Measurements from ENCODE around the gene FYB1.

Gene FYB1

DNA sequence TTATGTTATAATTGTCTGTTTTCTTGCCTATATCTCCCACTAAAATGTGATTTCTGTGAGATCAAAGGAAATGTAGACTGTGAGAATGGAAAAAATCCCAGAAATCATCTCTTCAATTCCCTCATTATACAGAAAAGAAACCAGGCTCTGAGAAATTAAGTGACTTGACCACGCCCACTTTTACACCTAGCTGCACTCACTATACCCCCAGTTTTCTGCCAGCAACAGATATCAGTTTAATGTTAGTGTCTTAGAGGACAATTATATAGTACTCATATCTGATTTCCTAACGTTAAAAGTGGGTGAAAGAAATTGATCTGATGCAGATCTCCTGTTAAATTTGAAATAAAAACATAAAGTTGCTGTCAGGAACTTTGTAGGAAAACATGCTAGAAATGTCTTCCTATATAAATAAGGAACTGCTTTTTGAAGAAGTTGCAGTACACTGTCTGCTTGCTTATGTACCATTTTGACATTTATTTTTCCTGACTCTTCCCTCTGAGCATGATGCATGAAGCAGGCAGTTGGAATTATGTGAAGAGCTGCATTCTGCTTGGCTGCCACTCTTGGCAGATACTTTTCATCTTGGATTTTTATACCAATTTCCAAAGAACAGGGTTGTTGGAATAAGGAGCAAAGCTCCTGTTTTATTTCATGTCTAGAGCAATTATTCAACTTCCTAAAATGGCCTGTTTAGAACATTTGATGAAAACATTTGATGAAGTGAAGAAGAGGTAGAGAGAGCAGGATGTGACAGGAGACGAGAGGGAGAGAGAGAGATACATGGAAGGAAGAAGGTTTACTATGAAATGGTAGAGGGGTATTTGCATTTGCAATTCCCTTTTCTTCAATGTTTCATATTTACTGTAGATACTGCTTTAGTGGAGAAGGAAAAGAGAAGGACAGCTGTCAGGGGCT is 87.9 kb downstream of the FYB1 start:
- Mint-ChIP-seq H3K36me3 (ENCODE audit: low read depth) (peaks cover 35% of the 10 kb centered on the region), H3K27me3 (no peaks in the 10 kb centered on the region), H3K4me1 (peaks cover 33% of the 10 kb centered on the region), H3K27ac (no peak overlapping the region), H3K4me3 (no peak overlapping the region), H3K9me3 (no peaks in the 10 kb centered on the region)
- no peak for DNase-seq
- no peak for ATAC-seq

DNA sequence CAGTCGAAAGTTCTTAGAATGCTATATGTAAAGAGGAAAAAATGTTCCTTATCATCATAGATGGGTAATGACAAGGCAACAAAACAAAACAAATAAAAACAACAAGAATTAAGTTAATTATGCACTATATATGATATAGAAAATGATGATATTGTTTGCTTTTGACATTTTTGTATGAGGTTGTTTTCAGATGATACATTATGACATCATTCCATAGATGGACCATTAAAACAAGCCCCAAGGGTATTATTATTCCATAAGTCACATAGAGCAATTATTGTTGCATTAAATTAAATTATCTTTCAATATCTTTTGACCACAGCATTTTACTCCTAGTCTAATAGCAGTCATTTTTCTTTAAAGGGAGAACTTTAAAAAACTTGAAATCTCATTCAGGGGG is 88.6 kb downstream of the FYB1 start:
- no peak overlapping the region for H3K27ac Mint-ChIP-seq
- no peaks in the 10 kb centered on the region for H3K9me3 Mint-ChIP-seq
- no peak overlapping the region for H3K4me3 Mint-ChIP-seq
- peaks cover 38% of the 10 kb centered on the region for H3K36me3 Mint-ChIP-seq (ENCODE audit: low read depth)
- ATAC-seq = no peak
- DNase-seq = no peak
- H3K4me1 Mint-ChIP-seq = peaks cover 36% of the 10 kb centered on the region
- H3K27me3 Mint-ChIP-seq = no peaks in the 10 kb centered on the region

DNA sequence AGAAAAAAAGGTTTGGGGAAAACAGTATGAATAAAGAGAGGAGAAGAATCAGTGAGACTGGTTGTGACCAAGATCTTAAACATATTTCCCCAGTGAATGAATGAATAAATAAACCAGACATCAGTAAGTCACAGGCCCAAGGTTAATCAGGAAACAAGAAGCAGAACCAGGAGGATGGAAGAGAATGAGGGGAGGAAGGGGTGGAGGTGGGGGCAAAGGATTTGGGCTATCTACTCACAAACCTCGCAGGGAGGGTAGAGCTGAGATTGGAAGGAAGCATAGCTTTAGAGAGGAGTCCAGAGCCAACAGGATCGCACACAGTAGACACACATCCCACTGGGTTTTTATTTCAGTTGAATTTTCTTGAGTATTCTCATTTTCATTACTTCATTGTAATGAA is 97.4 kb downstream of the FYB1 start:
- no peaks in the 10 kb centered on the region for H3K9me3 Mint-ChIP-seq
- H3K4me1 Mint-ChIP-seq = peaks cover 36% of the 10 kb centered on the region
- DNase-seq (no peak), ATAC-seq (no peak)
- peak overlapping the region; percentile 15 for H3K27ac Mint-ChIP-seq
- no peak overlapping the region for H3K4me3 Mint-ChIP-seq
- H3K27me3 Mint-ChIP-seq = no peaks in the 10 kb centered on the region
- H3K36me3 Mint-ChIP-seq (ENCODE audit: low read depth) = peaks cover 16% of the 10 kb centered on the region

DNA sequence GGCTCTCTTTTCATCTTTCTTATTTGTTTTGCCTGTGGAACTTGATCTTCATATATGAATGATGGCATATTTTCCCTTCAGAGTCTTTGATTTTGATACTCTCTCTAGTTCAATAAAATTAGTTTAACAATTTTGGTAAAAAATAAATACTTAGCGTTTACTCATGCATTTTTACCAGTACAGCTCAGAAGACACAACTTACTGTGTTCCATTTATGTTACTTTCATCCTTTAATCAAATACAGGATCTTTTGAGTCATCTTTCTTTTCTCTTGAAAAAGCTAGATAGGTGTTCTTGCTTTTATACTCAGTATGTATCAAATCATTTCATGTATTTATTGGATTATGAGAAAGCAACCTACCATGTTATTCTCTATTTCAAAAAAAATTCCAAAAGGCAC is 98.0 kb downstream of the FYB1 start:
- Mint-ChIP-seq H3K27ac (peak overlapping the region; percentile 28), H3K27me3 (no peaks in the 10 kb centered on the region), H3K4me1 (peaks cover 42% of the 10 kb centered on the region), H3K36me3 (ENCODE audit: low read depth) (peaks cover 20% of the 10 kb centered on the region), H3K9me3 (no peaks in the 10 kb centered on the region), H3K4me3 (no peak overlapping the region)
- ATAC-seq (no peak), DNase-seq (no peak)

DNA sequence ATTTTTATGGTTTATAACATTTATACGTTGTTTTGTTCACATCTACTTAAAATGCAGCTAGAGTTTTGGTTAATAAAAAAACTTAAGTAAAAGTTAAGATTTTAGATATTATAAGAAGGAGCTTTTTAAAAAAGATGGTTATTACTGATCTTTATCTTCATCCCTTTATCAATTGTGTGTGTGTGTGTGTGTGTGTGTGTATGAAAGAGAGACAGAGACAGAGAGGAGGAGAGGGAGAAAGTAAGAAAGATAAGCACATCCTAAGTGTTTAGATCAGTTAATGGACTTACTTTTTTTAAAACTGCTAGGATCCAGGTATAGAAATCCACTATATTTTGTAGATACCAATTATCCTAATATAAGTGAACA is 99.3 kb downstream of the FYB1 start:
- H3K4me3 Mint-ChIP-seq = no peak overlapping the region
- H3K27ac Mint-ChIP-seq = no peak overlapping the region
- H3K9me3 Mint-ChIP-seq = no peaks in the 10 kb centered on the region
- peaks cover 47% of the 10 kb centered on the region for H3K4me1 Mint-ChIP-seq
- ATAC-seq (no peak), DNase-seq (no peak)
- no peaks in the 10 kb centered on the region for H3K27me3 Mint-ChIP-seq
- H3K36me3 Mint-ChIP-seq (ENCODE audit: low read depth) = peaks cover 21% of the 10 kb centered on the region

DNA sequence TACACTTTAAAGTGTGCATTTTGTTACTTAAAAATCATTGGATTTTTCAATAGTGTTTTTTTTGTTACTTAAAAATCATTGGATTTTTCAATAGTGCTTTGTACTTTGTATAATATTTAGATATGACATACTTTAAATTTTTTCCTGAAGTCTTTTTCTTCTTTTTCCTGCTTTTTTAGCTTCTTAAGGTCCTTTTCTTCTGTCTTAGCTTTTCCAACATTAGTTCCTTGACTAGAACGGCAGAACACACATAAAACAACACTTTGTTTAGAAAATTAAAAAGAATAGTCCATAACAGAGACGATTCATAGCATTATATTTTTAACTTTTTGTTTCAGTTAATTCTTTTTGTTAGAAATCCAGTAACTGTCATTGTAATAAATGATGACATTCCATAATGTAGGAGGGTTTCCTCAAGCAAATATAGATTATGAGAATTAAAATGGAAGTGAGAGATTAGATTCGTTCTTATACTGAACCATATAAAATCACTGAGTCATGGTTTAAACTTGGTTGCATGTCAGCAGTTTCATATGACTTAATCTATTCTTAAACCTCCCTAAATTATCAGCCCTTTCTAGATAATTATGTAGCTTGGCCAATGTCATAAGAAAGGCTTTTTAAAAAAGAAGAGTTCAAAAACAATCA is 99.8 kb downstream of the FYB1 start:
- H3K4me1 Mint-ChIP-seq = peaks cover 52% of the 10 kb centered on the region
- H3K27ac Mint-ChIP-seq = no peak overlapping the region
- H3K27me3 Mint-ChIP-seq = no peaks in the 10 kb centered on the region
- no peaks in the 10 kb centered on the region for H3K9me3 Mint-ChIP-seq
- DNase-seq = no peak
- ATAC-seq = no peak
- peaks cover 23% of the 10 kb centered on the region for H3K36me3 Mint-ChIP-seq (ENCODE audit: low read depth)
- H3K4me3 Mint-ChIP-seq = no peak overlapping the region

DNA sequence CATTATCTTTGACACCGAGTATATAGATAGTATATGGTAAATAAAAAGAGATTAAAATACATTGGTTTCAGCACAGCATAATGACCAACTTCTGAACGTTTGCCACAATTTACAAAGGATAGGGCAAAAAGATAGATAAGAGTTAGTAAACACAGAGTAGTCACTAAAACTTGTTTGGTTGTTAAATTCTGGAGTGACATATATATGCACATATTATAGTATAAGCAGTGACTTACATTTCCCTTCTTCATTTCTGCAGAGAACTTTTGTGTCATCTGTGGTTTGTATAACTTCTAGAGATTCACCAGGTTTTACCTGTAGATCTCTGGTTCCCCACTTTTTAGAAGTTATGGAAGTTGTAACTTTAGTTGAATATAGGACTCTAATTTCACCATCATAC is 100.7 kb downstream of the FYB1 start:
- no peaks in the 10 kb centered on the region for H3K9me3 Mint-ChIP-seq
- DNase-seq = no peak
- H3K4me1 Mint-ChIP-seq = peaks cover 54% of the 10 kb centered on the region
- H3K4me3 Mint-ChIP-seq = no peak overlapping the region
- no peak for ATAC-seq
- peak overlapping the region; percentile 8 for H3K27ac Mint-ChIP-seq
- peaks cover 23% of the 10 kb centered on the region for H3K36me3 Mint-ChIP-seq (ENCODE audit: low read depth)
- H3K27me3 Mint-ChIP-seq = no peaks in the 10 kb centered on the region

DNA sequence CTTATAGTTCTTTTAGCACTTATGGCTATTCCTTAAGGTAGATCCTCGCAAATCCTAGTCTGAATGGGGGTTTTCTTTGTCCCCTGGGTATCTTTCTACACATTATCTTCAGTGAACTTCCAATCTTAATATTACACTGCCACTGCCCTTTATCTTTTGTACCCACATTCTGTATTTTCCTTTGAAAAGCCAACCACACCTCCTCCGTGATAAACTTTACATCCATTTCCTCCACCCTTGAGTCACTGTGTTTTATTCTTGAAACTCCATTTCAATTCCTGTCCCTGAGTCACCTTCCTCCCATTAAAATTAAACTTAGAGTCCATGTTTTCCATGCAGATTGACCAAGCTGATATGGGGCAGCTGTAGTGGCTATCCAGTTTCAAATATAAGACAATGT is 102.0 kb downstream of the FYB1 start:
- Mint-ChIP-seq H3K27me3 (no peaks in the 10 kb centered on the region), H3K4me3 (peak overlapping the region; percentile 22), H3K36me3 (ENCODE audit: low read depth) (peaks cover 23% of the 10 kb centered on the region), H3K4me1 (peaks cover 59% of the 10 kb centered on the region), H3K9me3 (no peaks in the 10 kb centered on the region), H3K27ac (peak overlapping the region; percentile 82)
- DNase-seq (no peak), ATAC-seq (no peak)

DNA sequence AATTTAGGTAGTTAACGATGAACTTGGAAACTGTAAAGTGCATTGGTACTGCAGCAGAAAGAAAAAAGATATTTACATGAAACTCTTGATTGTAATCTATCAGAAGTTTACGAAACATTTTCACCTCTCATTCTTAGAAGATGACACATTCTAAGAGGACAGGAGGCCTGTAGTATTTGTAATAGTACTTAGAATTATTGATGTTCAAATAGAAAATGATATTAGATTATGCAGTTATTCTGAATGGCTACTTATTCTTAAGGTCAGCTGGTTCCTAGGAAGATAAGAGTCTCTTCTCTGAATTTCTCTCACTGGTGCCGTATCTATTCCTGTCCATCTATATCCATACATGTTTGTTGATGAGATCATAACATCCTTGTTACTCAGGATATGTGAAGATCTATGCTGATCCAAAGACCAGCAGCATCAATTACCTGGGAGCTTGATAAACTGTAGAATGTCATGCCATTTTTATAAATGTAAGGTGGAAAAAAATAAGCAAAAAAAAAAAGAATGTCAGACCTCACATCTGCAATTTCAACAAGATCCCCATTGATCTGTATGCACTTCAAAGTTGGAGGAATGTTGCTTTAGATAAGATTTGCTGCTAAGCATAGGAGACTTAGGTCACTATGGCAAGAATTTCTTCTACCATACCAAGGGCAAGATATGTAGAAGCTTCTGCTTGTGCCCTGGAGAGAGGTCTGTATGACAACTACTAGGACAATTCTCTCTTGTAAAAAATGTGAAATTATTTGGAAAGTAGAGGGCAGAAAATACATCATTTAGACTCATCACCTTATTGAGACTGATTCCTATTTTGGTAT is 102.8 kb downstream of the FYB1 start:
- no peak overlapping the region for H3K4me3 Mint-ChIP-seq
- peaks cover 23% of the 10 kb centered on the region for H3K36me3 Mint-ChIP-seq (ENCODE audit: low read depth)
- peaks cover 55% of the 10 kb centered on the region for H3K4me1 Mint-ChIP-seq
- peak overlapping the region; percentile 75 for H3K27ac Mint-ChIP-seq
- no peaks in the 10 kb centered on the region for H3K9me3 Mint-ChIP-seq
- ATAC-seq (no peak), DNase-seq (no peak)
- no peaks in the 10 kb centered on the region for H3K27me3 Mint-ChIP-seq

DNA sequence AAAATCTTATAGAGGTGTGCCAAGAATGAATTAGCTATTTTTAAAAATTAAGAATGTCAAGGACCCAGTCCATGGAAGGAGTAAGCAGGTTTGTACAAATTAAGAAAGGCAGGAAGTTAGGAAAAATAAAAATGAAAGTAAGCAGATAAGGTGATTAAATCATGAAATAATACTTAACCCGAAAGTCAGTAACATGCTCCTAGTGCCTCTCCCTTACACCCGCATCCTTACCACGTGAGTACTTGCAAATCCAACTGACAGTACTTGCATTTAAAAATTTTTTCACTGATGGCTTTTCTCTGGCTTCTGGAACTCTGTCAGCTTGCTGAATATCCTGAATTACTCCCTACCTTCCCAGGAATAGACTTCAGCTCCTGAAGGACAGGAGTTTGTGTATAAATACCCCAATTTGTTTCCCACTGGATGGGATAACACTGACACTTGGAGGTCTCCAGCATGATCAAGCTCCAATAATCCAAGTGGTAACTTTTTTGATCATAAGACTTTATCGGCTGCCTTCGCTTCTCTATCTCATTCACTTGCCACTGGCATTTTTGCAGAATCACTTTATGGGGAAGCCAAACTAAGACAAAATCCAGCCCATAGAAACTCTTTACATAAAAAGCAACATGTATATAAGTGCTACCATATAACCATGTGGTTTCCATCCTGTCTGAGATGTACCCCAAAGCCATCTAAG is 103.6 kb downstream of the FYB1 start:
- H3K27ac Mint-ChIP-seq = peak overlapping the region; percentile 75
- H3K36me3 Mint-ChIP-seq (ENCODE audit: low read depth) = peaks cover 23% of the 10 kb centered on the region
- H3K9me3 Mint-ChIP-seq = no peaks in the 10 kb centered on the region
- H3K4me1 Mint-ChIP-seq = peaks cover 49% of the 10 kb centered on the region
- ATAC-seq (no peak), DNase-seq (no peak)
- no peak overlapping the region for H3K4me3 Mint-ChIP-seq
- no peaks in the 10 kb centered on the region for H3K27me3 Mint-ChIP-seq

DNA sequence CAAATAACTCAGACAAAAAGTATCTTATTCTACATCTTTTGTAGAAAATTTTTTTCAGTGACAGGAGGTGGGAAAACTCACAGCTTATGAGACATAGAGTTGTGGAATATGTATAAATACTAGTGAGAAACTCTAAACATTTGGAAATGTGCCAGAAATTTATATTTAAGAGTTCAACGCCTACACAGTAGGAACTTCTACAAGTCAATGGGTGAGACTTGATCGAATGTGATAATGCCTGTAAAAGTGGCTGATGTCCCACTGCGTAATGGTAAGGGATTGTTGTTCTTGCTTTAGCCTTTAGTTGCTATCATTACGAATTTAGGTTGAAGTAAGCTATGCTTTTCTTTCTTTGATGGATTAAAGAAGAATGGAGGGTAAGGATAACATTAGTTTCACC is 105.2 kb downstream of the FYB1 start:
- Mint-ChIP-seq H3K36me3 (ENCODE audit: low read depth) (peaks cover 26% of the 10 kb centered on the region), H3K4me1 (peaks cover 45% of the 10 kb centered on the region), H3K27ac (no peak overlapping the region), H3K9me3 (no peaks in the 10 kb centered on the region), H3K4me3 (no peak overlapping the region), H3K27me3 (no peaks in the 10 kb centered on the region)
- DNase-seq (no peak), ATAC-seq (no peak)

DNA sequence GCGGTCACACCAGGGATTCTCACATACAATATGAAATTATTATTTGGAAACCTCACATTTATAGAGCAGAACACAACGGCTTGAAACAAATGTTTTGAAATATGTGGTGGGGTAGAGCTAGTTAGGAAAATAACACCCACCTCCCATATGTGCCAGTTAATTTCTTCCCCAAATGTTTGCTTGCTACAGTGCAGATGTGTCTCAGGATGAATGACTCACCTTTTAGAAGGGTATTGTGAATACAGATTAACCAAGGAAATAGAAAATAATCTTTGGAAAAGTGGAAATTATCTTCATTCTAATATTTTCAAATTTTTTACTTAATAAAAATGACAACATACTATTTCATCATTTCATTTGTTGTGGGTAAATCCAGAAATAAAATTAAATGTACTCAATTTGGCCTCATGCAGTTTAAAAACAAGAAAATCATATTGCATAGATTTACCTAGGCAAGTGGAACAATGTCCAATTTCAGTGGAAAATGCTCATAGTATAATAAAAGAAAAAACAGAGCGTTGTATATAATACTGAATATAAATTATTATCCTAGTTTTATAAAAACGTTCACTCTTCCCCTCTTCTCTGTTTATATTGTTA is 105.9 kb downstream of the FYB1 start:
- Mint-ChIP-seq H3K9me3 (no peaks in the 10 kb centered on the region), H3K4me1 (peaks cover 44% of the 10 kb centered on the region), H3K36me3 (ENCODE audit: low read depth) (peaks cover 24% of the 10 kb centered on the region), H3K27me3 (no peaks in the 10 kb centered on the region), H3K27ac (no peak overlapping the region), H3K4me3 (no peak overlapping the region)
- DNase-seq (no peak), ATAC-seq (no peak)

DNA sequence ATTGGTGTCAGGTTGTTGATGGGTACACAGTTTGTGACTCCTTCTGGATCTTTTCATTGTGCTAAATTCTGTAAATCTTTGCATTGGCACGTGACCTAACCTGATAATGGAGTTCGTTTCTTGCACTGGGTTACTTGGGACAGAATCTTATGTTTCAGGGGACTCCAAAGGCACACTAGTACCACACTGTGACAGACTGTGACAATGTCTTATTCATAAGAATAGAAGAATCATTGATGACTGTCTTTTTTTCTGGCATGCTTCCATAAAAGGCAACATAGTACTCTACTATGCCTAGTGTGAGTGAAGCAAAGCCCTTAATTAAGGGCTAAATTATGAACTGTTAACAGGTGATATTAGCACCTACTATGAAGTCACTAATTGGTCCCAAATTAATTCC is 109.8 kb downstream of the FYB1 start:
- Mint-ChIP-seq H3K36me3 (ENCODE audit: low read depth) (peaks cover 5% of the 10 kb centered on the region), H3K4me3 (no peak overlapping the region), H3K4me1 (peaks cover 10% of the 10 kb centered on the region), H3K27me3 (no peaks in the 10 kb centered on the region), H3K27ac (peak overlapping the region; percentile 30), H3K9me3 (no peaks in the 10 kb centered on the region)
- DNase-seq = no peak
- ATAC-seq = no peak

DNA sequence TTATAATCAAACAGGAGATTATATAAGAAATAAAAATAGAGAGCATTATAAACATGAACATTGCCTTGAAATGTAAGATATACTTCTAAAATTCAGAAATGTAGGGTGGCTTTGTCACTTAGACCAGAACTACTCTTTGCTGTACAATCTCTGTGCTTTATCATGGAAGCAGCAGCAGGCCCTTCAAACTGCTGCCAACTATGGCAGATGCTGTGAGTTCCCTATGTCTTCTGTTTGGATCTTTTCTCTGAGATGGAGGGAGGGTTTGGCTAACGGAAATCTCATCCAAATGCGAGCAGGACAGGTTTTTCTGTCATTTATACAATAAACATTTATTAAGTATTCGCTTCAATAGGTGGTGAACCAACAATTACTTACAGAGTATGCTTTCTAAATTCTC is 110.4 kb downstream of the FYB1 start:
- H3K27ac Mint-ChIP-seq = no peak overlapping the region
- H3K36me3 Mint-ChIP-seq (ENCODE audit: low read depth) = peaks cover 7% of the 10 kb centered on the region
- no peak overlapping the region for H3K4me3 Mint-ChIP-seq
- H3K9me3 Mint-ChIP-seq = no peaks in the 10 kb centered on the region
- no peaks in the 10 kb centered on the region for H3K27me3 Mint-ChIP-seq
- ATAC-seq (no peak), DNase-seq (no peak)
- peaks cover 7% of the 10 kb centered on the region for H3K4me1 Mint-ChIP-seq
